AG09319 (cell line): Measurements from ENCODE around the gene C5.

Experiments used
- DNase-seq: peaks from one replicate; pipeline ENCODE4 v3.0.0-alpha.2; 2010; ENCODE audit warnings: low read depth; ENCODE audit errors: extremely low read depth
- TF ChIP-seq, protein P1 (sequence below): IDR thresholded peaks from 2 replicates; pipeline ENCODE4 v1.5.1; 2011; ENCODE audit warnings: low read depth, mild to moderate bottlenecking, inconsistent platforms, low read length, moderate library complexity

The C5 gene

DNA sequence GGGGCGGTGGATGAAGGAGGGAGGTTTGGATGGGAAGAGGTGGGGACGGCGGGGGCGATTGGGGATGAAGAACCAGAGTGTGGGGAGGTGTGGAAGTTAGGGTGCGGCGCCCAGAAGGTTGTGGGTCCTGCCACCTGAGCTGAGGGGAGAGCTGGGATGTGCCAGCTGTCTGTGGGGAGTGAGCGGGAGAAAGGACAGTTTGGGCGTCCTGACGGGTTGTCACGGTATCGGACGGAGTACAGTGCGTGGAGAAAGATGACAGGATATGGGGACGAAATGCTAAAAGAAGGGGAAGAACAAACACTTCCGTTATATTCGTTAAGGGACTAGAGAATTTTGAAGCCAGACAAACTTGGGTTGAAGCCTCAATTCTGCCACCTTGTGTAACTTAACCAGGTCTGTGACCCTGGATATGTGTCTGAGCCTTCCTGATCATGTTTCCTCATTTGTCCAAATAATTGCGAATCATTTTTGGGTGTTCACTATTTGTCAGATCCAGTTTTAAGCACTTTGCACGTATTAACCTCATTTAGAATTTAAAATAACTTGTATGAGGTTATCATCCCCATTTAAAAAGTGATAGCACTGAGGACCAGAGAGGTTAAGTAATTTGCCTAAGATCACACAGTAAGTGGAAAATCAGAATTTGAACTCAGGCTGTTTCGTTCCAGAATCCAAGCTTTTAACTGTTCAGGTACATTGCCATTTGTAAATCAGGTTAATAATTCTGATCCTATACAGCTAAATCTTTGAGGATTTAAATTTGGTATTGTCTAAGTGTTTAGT is 25.4 kb upstream of the C5 start:
- no peak for DNase-seq
- TF ChIP-seq, protein P1, sequence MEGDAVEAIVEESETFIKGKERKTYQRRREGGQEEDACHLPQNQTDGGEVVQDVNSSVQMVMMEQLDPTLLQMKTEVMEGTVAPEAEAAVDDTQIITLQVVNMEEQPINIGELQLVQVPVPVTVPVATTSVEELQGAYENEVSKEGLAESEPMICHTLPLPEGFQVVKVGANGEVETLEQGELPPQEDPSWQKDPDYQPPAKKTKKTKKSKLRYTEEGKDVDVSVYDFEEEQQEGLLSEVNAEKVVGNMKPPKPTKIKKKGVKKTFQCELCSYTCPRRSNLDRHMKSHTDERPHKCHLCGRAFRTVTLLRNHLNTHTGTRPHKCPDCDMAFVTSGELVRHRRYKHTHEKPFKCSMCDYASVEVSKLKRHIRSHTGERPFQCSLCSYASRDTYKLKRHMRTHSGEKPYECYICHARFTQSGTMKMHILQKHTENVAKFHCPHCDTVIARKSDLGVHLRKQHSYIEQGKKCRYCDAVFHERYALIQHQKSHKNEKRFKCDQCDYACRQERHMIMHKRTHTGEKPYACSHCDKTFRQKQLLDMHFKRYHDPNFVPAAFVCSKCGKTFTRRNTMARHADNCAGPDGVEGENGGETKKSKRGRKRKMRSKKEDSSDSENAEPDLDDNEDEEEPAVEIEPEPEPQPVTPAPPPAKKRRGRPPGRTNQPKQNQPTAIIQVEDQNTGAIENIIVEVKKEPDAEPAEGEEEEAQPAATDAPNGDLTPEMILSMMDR: peak; percentile 0

DNA sequence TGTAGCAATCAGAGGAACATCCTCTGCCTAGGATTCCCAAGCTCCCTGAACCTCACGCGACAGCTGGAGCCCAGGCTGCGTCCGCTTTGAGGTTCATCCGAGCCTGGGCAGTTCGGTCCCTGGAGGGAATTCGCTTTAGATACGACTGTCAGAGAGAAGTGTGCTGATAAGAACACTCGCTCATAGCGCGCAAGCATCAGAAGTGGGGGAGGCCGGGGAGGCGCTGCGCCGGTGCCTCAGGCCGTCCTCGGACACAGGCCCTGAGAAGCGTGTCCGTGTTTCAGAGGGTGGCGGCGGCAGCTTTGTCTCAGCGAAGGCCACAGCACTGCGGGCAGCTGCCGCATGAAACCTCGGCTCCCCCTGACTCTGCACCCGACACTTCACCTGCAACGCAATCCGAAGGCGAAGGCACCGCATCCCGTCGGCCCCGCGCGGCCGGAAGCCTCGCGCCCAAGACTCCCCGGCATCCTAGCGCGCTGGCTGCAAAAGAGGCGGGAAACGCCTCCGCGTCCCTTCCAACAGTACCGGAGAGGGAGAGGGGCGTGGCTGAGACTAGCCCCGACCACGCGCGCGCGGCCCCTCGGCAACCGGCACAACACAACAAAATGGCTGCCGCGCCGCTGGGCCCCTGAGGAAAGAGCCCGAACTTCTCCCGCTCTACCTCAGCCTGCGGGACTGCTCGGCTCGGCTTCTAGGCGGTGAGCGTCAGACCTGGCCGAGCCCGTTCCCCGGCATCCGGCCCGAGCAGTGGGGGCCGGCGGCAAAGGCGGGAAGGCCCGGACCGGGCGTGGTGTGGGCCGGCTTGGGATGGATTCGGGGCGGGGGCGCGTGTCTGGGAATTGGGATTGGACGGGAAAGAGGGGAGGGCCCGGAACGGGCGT is 24.5 kb upstream of the C5 start, which contains the start of gene CNTRL:
Gene CNTRL (plus strand): TSS at position 586 of the 881 bp plus-strand sequence. CDS start 13,372 bp downstream, outside the sequence.
- peak; percentile 52 for DNase-seq
- TF ChIP-seq, protein P1: no peak; the same call in 1 of the 2 replicates

DNA sequence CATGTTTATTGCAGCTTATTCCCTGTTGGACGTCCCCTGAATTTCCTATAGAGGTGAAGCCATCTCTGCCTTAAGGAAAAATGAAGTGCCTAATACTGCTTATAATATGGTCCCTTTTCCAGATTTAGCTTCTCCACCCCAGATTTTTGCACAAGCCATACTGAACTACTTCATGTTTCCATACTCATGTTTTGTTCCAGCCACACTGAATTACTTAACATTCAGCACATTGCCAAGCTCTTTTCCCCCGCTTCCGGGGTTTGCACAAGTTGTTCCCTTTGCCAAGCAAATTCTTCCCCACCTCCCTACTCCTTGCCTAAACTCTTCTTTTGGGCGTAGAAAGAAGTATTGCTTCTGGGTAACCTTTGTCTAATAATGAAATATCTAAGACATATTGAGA is 23.0 kb upstream of the C5 start:
- TF ChIP-seq, protein P1: no peak
- peak; percentile 73 for DNase-seq

DNA sequence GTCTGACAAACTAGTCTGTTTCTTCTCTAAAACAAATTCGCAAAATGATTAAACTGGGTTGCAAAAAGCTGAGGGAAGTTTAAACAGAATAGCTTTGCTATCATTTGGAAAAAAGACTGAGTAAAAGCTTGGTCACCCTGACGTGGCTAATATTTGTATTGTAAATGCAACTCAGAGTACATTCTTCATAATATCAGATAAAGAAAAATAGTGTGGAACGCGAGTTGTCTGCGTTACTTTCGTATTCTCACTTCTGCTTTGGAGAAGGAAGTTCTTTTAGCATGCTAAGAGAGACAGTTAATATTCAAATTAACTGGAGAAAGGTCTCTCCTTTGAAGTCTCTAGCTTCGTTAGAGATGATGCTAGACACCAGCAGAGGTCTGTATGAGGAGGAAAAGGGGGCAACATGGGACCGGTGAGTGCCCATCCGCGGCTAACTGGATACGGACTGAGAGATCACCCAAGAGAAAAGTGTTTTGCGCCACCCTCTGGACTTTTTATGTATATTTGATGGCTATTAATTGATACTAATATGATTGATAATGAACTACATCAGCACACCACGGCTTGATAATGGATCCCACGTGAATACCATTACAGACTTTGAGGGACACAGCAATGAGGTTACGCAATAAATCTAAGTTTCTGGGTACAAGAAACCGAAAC is 21.8 kb upstream of the C5 start:
- TF ChIP-seq, protein P1: peak; percentile 31
- no peak for DNase-seq

DNA sequence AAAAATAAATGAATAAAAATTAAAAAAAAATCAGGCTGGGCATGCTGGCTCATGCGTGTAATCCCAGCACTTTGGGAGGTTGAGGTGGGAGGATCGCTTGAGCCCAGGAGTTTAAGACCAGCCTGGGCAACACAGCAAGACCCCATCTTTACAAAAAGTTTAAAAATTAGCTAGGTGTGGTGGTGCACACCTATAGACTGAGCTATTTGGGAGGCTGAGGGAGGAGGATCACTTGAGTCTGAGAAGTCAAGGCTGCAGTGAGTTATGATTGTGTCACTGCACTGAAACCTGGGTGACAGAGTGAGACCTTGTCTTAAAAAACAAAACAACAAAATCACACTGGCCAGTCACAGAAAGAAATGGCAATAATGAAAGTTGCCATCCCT is 21.3 kb upstream of the C5 start:
- TF ChIP-seq, protein P1: no peak
- DNase-seq: no peak

DNA sequence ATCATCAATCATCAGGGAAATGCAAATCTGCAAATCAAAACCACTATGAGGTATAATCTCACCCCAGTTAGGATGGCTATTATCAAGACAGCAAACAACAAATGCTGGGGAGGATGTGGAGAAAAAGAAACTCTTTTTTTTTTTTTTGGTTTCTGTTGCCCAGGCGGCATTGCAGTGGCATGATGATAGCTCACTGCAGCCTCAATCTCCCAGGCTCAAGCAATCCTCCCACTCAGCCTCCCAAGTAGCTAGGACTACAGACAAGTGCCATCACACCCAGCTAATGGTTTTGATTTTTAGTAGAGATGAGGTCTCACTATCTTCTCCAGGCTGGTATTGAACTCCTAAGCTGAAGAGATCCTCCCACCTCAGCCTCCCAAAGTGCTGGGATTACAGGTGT is 19.3 kb upstream of the C5 start:
- TF ChIP-seq, protein P1: no peak
- no peak for DNase-seq
